ENCODE measurements around the gene KIF26B.

The KIF26B gene

GRCh38 chr1:245155272-245156040 is 671 bp downstream of the KIF26B start:
- WGBS, 2 experiments, result 1% methylated on average over 57 of the region's 57 CpGs
- Histone ChIP-seq H3K27me3 (ENCODE audit: control insufficient read depth, insufficient read depth, low read length, poor library complexity, severe bottlenecking) (peaks cover 64% of the 10 kb centered on the region), H3K4me3 (ENCODE audit: insufficient read depth, low read depth, low read length) (peak overlapping the region; percentile 55), H3K4me1 (ENCODE audit: control insufficient read depth, insufficient read depth, low read length) (peaks cover 6% of the 10 kb centered on the region), H3K36me3 (ENCODE audit: control insufficient read depth, insufficient read depth, low read length) (no peaks in the 10 kb centered on the region), H3K27ac (ENCODE audit: insufficient read depth, low read depth, low read length, poor library complexity, severe bottlenecking) (no peak overlapping the region), H3K9me3 (ENCODE audit: control insufficient read depth, low read length) (no peaks in the 10 kb centered on the region)

GRCh38 chr1:245156041-245156735 is 1.4 kb downstream of the KIF26B start:
- Histone ChIP-seq H3K4me3 (ENCODE audit: insufficient read depth, low read depth, low read length) (peak overlapping the region; percentile 55), H3K27ac (ENCODE audit: insufficient read depth, low read depth, low read length, poor library complexity, severe bottlenecking) (no peak overlapping the region), H3K27me3 (ENCODE audit: control insufficient read depth, insufficient read depth, low read length, poor library complexity, severe bottlenecking) (peaks cover 59% of the 10 kb centered on the region), H3K9me3 (ENCODE audit: control insufficient read depth, low read length) (no peaks in the 10 kb centered on the region), H3K4me1 (ENCODE audit: control insufficient read depth, insufficient read depth, low read length) (peaks cover 6% of the 10 kb centered on the region), H3K36me3 (ENCODE audit: control insufficient read depth, insufficient read depth, low read length) (no peaks in the 10 kb centered on the region)
- 0 to 1% methylated on average over 74 of the region's 74 CpGs for WGBS, 2 experiments

DNA sequence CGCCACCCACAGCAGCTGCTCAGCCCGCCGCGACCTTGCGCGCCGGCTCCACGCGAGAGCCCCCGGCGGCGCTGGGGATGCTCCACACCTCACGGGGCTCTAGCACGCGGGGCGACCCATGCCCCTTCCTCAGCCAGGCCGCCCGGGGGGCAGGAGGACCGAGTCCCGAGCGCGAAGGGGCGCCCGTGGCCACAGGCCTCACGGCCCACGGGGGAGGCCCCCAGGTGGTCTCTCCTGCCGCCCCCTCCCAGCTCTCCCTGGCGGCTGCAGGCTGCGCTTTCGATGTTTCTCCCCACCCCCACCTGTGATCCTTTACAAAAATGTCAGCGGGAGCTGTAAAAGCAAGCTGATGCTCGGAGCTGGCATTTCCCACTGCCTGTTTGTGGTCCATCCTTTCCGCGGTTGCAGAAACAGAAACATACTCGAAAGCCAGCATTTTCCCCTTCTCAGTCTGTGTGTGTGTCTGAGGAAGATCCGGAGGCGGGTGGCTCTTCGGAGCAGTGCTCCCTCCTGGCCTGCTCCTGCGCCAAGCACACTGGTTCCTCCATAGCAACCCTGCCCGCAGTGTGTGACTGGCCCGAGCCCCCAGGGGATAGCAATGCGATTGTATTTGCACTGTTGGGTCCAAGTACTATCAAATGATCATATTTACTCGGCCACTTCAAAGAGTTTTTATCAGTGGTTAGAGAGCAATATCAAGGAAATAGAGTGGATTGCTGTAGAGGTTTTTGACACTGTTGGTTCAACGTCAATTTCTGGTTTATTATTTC is 2.1 kb downstream of the KIF26B start:
- H3K27ac ChIP-seq (ENCODE audit: insufficient read depth, low read depth, low read length, poor library complexity, severe bottlenecking), result no peak overlapping the region

DNA sequence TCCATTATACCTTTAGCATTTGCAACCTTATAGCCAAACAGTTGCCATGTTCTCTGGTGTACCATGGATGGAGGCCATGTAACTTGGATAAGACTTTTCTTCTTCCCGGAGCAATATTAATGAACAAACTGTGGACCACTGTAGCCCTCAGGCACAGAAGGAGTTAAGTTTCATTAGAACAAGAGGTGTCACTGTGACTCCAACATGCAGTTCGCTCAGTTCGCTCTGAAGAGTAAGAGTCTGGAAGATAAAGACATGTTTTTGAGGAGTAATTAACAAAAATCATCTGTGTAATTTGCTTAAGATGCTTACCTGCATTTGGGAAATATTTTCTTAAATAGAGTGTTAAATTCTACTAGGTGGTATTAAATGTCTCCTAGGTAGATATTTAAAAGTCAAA is 4.1 kb downstream of the KIF26B start:
- Histone ChIP-seq H3K4me3 (ENCODE audit: insufficient read depth, low read depth, low read length) (no peak overlapping the region), H3K27ac (ENCODE audit: insufficient read depth, low read depth, low read length, poor library complexity, severe bottlenecking) (no peak overlapping the region), H3K4me1 (ENCODE audit: control insufficient read depth, insufficient read depth, low read length) (peaks cover 6% of the 10 kb centered on the region), H3K36me3 (ENCODE audit: control insufficient read depth, insufficient read depth, low read length) (no peaks in the 10 kb centered on the region), H3K27me3 (ENCODE audit: control insufficient read depth, insufficient read depth, low read length, poor library complexity, severe bottlenecking) (peaks cover 40% of the 10 kb centered on the region), H3K9me3 (ENCODE audit: control insufficient read depth, low read length) (no peaks in the 10 kb centered on the region)
- 74 to 77% methylated on average over 3 of the region's 3 CpGs for WGBS, 2 experiments

More for the DNA sequence above, 2.1 kb downstream of the KIF26B start:
- Histone ChIP-seq H3K4me3 (ENCODE audit: insufficient read depth, low read depth, low read length) (peak overlapping the region; percentile 55), H3K27me3 (ENCODE audit: control insufficient read depth, insufficient read depth, low read length, poor library complexity, severe bottlenecking) (peaks cover 59% of the 10 kb centered on the region), H3K36me3 (ENCODE audit: control insufficient read depth, insufficient read depth, low read length) (no peaks in the 10 kb centered on the region), H3K4me1 (ENCODE audit: control insufficient read depth, insufficient read depth, low read length) (peaks cover 6% of the 10 kb centered on the region), H3K9me3 (ENCODE audit: control insufficient read depth, low read length) (no peaks in the 10 kb centered on the region)
- 3 to 4% methylated on average over 44 of the region's 44 CpGs for WGBS, 2 experiments

DNA sequence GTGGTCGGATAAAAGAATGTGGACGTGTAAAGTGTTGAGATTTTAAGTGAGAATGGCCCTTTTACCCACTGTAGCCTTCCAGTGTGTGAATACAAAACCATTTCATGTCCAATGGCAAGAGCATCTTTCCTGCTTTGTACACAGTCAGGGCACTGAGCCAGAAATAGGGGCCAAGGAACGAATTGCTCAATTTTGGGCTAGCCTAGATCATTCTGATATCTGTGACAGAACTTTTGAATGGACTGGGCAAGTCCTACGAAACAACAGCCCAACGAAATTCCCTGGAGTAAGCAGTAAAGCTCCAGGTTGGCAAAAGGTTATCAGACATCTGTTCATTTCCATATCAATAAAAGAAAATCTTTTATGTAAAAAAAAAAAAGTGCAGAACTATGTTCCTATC is 5.5 kb downstream of the KIF26B start:
- H3K4me1 ChIP-seq (ENCODE audit: control insufficient read depth, insufficient read depth, low read length), result no peaks in the 10 kb centered on the region
- H3K36me3 ChIP-seq (ENCODE audit: control insufficient read depth, insufficient read depth, low read length), result no peaks in the 10 kb centered on the region
- 91 to 92% methylated on average over 5 of the region's 5 CpGs for WGBS, 2 experiments
- no peaks in the 10 kb centered on the region for H3K9me3 ChIP-seq (ENCODE audit: control insufficient read depth, low read length)
- H3K27ac ChIP-seq (ENCODE audit: insufficient read depth, low read depth, low read length, poor library complexity, severe bottlenecking), result no peak overlapping the region
- peaks cover 26% of the 10 kb centered on the region for H3K27me3 ChIP-seq (ENCODE audit: control insufficient read depth, insufficient read depth, low read length, poor library complexity, severe bottlenecking)
- H3K4me3 ChIP-seq (ENCODE audit: insufficient read depth, low read depth, low read length), result no peak overlapping the region

DNA sequence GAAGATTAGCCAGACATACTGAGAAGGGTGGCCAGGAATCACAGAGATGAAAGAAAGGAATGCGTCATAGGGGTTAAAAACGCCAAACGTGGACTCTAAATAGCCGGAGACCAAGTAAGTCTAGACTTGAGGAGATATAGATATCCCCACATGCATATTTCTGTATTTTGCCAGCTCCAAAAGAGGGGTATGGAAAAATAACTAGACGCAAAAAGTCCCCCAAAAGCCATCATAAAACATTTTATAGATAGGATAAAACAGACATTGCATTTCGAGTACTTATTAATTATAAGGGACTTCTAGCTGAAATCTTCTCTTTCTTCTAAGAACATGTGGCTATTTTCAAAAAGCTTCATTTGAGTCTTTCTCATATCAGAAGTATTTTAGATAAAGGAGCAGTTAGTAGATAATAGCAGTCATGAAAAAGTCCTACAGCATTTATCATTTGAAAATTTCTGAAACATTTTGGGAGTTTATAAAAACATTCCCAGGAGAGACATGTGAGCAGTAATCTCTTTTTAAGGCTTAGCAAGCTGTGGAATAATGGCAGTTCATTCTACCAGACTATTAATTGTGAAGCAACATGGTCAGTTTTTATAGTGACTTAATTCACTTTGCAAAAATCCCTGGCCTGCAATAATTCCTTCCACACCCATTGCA is 6.1 kb downstream of the KIF26B start:
- Histone ChIP-seq H3K27me3 (ENCODE audit: control insufficient read depth, insufficient read depth, low read length, poor library complexity, severe bottlenecking) (peaks cover 21% of the 10 kb centered on the region), H3K4me1 (ENCODE audit: control insufficient read depth, insufficient read depth, low read length) (no peaks in the 10 kb centered on the region), H3K27ac (ENCODE audit: insufficient read depth, low read depth, low read length, poor library complexity, severe bottlenecking) (no peak overlapping the region), H3K4me3 (ENCODE audit: insufficient read depth, low read depth, low read length) (no peak overlapping the region), H3K36me3 (ENCODE audit: control insufficient read depth, insufficient read depth, low read length) (no peaks in the 10 kb centered on the region), H3K9me3 (ENCODE audit: control insufficient read depth, low read length) (no peaks in the 10 kb centered on the region)
- 93 to 96% methylated on average over 4 to 6 of the region's 6 CpGs for WGBS, 2 experiments

DNA sequence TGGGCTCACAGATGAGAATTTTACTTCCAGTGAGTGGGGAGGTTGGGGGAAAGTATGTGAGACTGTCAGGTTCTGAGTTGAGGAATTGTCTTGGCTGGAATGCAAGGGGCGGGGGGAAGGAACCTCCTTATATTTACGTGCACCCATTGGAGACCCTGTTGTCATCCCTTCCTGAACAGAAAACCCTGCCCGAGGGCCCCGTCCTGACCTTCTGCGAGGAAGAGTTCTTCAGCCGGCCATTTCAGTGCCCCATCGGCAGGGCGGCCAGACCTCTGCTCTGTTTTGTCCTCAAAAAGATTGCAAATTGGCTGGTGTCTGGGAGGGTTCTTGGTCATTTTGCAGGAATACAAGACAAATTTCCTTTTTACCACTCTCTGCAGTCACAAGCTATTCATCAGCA is 7.1 kb downstream of the KIF26B start:
- 86 to 87% methylated on average over 8 of the region's 8 CpGs for WGBS, 2 experiments
- H3K27me3 ChIP-seq (ENCODE audit: control insufficient read depth, insufficient read depth, low read length, poor library complexity, severe bottlenecking), result peaks cover 12% of the 10 kb centered on the region
- no peak overlapping the region for H3K27ac ChIP-seq (ENCODE audit: insufficient read depth, low read depth, low read length, poor library complexity, severe bottlenecking)
- H3K9me3 ChIP-seq (ENCODE audit: control insufficient read depth, low read length), result no peaks in the 10 kb centered on the region
- no peak overlapping the region for H3K4me3 ChIP-seq (ENCODE audit: insufficient read depth, low read depth, low read length)
- no peaks in the 10 kb centered on the region for H3K4me1 ChIP-seq (ENCODE audit: control insufficient read depth, insufficient read depth, low read length)
- H3K36me3 ChIP-seq (ENCODE audit: control insufficient read depth, insufficient read depth, low read length), result no peaks in the 10 kb centered on the region

DNA sequence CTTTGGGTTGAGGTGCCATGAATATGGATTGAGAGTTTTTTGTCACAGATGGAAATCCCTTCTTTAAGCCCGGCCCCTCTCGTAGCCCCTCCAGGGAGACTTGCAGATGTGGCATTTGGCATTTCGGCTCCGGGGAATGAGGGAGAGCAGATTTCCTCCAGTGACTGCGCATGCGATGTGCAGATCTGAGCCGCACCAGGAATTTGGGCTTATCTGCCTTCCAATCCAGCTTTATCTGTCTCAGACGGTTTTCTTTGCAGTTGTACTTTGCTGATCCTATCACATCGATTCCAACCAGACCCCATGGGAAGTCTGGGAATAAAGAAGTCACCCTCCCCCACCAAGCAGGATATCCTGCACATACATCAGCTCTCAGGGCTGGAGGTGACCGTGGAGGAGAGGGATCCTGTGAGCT is 11.7 kb downstream of the KIF26B start:
- H3K4me1 ChIP-seq (ENCODE audit: control insufficient read depth, insufficient read depth, low read length), result no peaks in the 10 kb centered on the region
- no peaks in the 10 kb centered on the region for H3K27me3 ChIP-seq (ENCODE audit: control insufficient read depth, insufficient read depth, low read length, poor library complexity, severe bottlenecking)
- H3K36me3 ChIP-seq (ENCODE audit: control insufficient read depth, insufficient read depth, low read length), result no peaks in the 10 kb centered on the region
- no peaks in the 10 kb centered on the region for H3K9me3 ChIP-seq (ENCODE audit: control insufficient read depth, low read length)
- H3K27ac ChIP-seq (ENCODE audit: insufficient read depth, low read depth, low read length, poor library complexity, severe bottlenecking), result no peak overlapping the region
- no peak overlapping the region for H3K4me3 ChIP-seq (ENCODE audit: insufficient read depth, low read depth, low read length)
- 67 to 69% methylated on average over 10 of the region's 10 CpGs for WGBS, 2 experiments

DNA sequence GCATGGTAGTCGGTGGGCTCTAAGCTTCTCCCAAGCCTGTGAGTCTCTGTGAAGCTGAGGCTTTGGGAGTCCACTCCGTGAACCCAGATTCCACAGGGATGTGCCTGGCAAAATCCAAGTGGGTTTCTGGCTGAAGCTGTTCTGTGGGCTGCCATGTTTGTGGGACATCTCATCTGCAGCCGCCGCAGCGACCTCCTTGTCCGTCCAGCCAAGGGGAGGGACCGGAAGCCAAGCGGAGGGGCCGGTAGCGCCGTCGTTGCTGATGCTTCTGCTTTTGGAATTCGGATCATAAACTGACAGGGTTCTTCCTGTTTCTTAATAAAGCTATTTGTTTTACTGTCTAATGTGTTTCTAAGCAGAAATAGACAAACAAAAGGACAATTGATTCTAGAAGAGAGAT is 13.3 kb downstream of the KIF26B start:
- no peaks in the 10 kb centered on the region for H3K36me3 ChIP-seq (ENCODE audit: control insufficient read depth, insufficient read depth, low read length)
- H3K27me3 ChIP-seq (ENCODE audit: control insufficient read depth, insufficient read depth, low read length, poor library complexity, severe bottlenecking), result no peaks in the 10 kb centered on the region
- no peak overlapping the region for H3K4me3 ChIP-seq (ENCODE audit: insufficient read depth, low read depth, low read length)
- H3K27ac ChIP-seq (ENCODE audit: insufficient read depth, low read depth, low read length, poor library complexity, severe bottlenecking), result no peak overlapping the region
- H3K9me3 ChIP-seq (ENCODE audit: control insufficient read depth, low read length), result no peaks in the 10 kb centered on the region
- no peaks in the 10 kb centered on the region for H3K4me1 ChIP-seq (ENCODE audit: control insufficient read depth, insufficient read depth, low read length)
- 94 to 95% methylated on average over 13 of the region's 13 CpGs for WGBS, 2 experiments
